Measurements from ENCODE around the gene C5orf63. TPM values are rescaled to one million over a fixed set of nuclear protein-coding genes. Genes with fewer than 3 reads are reported as not detected.
A peak's percentile ranks its signal among the peaks of the same experiment; 100 is the strongest.

Gene C5orf63
- total and polyA plus RNA-seq, 2 of the 13 experiments (the other 11 are each of a cell fraction or from before 2014, with no cell fraction given): 7.9 to 8.8 TPM

- Histone ChIP-seq H3K79me2 (ENCODE audit: insufficient read depth, low read length) (no peaks in the 10 kb centered on the region), H3K36me3 (replicated peaks in 1 of 2; ENCODE audit: control insufficient read depth in 1 of 2, insufficient read depth in 2 of 2, low read length in 2 of 2) (no peaks in the 10 kb centered on the region), H2AFZ (ENCODE audit: low read length) (no peak overlapping the region), H3K9me3 (ENCODE audit: low read length) (no peaks in the 10 kb centered on the region), H3K4me1 (ENCODE audit: insufficient read depth, low read length) (peaks cover 17% of the 10 kb centered on the region), H3K27ac (ENCODE audit: extremely low read length, insufficient read depth, low read length) (no peak overlapping the region), H3K4me2 (ENCODE audit: low read depth, low read length) (peak overlapping the region; percentile 36; the same call in 1 of the 2 replicates), H3K27me3 (ENCODE audit: control insufficient read depth in 1 of 2, insufficient read depth in 2 of 2, low read length in 2 of 2) (no peaks in the 10 kb centered on the region; a peak in 3 of 5 replicates), H3K9ac (ENCODE audit: insufficient read depth, low read depth, low read length) (no peak overlapping the region), H3K4me3 (replicated peaks in 1 of 3; ENCODE audit: insufficient read depth in 1 of 3, low read depth in 2 of 3, low read length in 3 of 3) (no peak overlapping the region), H4K20me1 (ENCODE audit: insufficient read depth, low read length) (no peaks in the 10 kb centered on the region)
- 0% methylated on average over 3 of the region's 3 CpGs for WGBS (ENCODE audit: low lambda C conversion rate)
- POLR2A ChIA-PET: no interaction called here
- FAIRE-seq: peak; percentile 88
- CTCF ChIA-PET (ENCODE audit: low intra/inter-chr PET ratio, low total read pairs): no interaction called here
- in situ Hi-C loops (cut with HindIII; ENCODE audit: extremely low pct_ligation_motif_present, low pct_unique_long_range_greater_than_20kb): no loop called here
- no TSS peak for BruUV-seq (replicated peaks)
- intact Hi-C loops (cut with micrococcal nuclease; ENCODE audit: unreplicated experiment): no loop called here
- peak; percentile 93 for ATAC-seq
- peak; percentile 86 for DNase-seq (ENCODE audit: low spot score)
- TF ChIP-seq TCF7L2 (IDR thresholded peaks at IDR 0.05; ENCODE audit: low read depth, low read length): peak; percentile 56
- TF ChIP-seq ZNF530 (CRISPR knock-in tag; IDR thresholded peaks at IDR 0.05; ENCODE audit: low read depth): no peak
- no peak for TF ChIP-seq ZNF841 (CRISPR knock-in tag; IDR thresholded peaks at IDR 0.05; ENCODE audit: borderline replicate concordance)
- TF ChIP-seq MTA1 (CRISPR knock-in tag; IDR thresholded peaks at IDR 0.05; ENCODE audit: borderline replicate concordance): no peak
- TF ChIP-seq KAT8 (CRISPR knock-in tag; IDR thresholded peaks at IDR 0.05): 0 out of 2 replicates have a peak, but pooled peaks have one; percentile 23
- TF ChIP-seq SOX13 (IDR thresholded peaks at IDR 0.05): 0 out of 2 replicates have a peak, but pooled peaks have one; percentile 50
- TF ChIP-seq SOX13 (CRISPR knock-in tag; conservative IDR thresholded peaks at IDR 0.05 in 1 of 2, IDR thresholded peaks at IDR 0.05 in 1 of 2): peak in 1 of 2 experiments; percentile 72; a peak in 2 of 4 replicates
- no peak for TF ChIP-seq GRHL1 (CRISPR knock-in tag; conservative IDR thresholded peaks at IDR 0.05)
- TF ChIP-seq PHF5A (CRISPR knock-in tag; IDR thresholded peaks at IDR 0.05; ENCODE audit: low read depth, unreplicated experiment): no peak
- no peak for TF ChIP-seq ZXDC (CRISPR knock-in tag; IDR thresholded peaks at IDR 0.05)
- TF ChIP-seq JUN (CRISPR knock-in tag; IDR thresholded peaks at IDR 0.05): 0 out of 2 replicates have a peak, but pooled peaks have one; percentile 18
- peak; percentile 76 for TF ChIP-seq FOXA3 (CRISPR knock-in tag; IDR thresholded peaks at IDR 0.05)
- no peak for TF ChIP-seq RFX3 (CRISPR knock-in tag; IDR thresholded peaks at IDR 0.05)
- TF ChIP-seq KDM5A (IDR thresholded peaks at IDR 0.05; ENCODE audit: borderline replicate concordance, low read length): no peak
- no peak for TF ChIP-seq MIER3 (CRISPR knock-in tag; IDR thresholded peaks at IDR 0.05; ENCODE audit: borderline replicate concordance)
- TF ChIP-seq E2F1 (CRISPR knock-in tag; IDR thresholded peaks at IDR 0.05): no peak
These were observed 24.0 kb upstream of the C5orf63 start for GRCh38 chr5:127097278-127097677.
